GM12891 (cell line): ENCODE measurements around the gene ADK.

Experiments
- POLR2A ChIP-seq: IDR thresholded peaks from 2 replicates; pipeline ENCODE4 v1.6.1; 2011; ENCODE audit warnings: low read depth, low read length, control low read depth
- POLR2AphosphoS5 ChIP-seq: IDR thresholded peaks from 2 replicates; pipeline ENCODE4 v1.6.1; 2011; ENCODE audit warnings: low read depth, low read length, control low read depth
- TAF1 ChIP-seq: IDR thresholded peaks from 2 replicates; pipeline ENCODE4 v1.6.1; 2011; ENCODE audit warnings: low read depth, low read length, control low read depth

DNA sequence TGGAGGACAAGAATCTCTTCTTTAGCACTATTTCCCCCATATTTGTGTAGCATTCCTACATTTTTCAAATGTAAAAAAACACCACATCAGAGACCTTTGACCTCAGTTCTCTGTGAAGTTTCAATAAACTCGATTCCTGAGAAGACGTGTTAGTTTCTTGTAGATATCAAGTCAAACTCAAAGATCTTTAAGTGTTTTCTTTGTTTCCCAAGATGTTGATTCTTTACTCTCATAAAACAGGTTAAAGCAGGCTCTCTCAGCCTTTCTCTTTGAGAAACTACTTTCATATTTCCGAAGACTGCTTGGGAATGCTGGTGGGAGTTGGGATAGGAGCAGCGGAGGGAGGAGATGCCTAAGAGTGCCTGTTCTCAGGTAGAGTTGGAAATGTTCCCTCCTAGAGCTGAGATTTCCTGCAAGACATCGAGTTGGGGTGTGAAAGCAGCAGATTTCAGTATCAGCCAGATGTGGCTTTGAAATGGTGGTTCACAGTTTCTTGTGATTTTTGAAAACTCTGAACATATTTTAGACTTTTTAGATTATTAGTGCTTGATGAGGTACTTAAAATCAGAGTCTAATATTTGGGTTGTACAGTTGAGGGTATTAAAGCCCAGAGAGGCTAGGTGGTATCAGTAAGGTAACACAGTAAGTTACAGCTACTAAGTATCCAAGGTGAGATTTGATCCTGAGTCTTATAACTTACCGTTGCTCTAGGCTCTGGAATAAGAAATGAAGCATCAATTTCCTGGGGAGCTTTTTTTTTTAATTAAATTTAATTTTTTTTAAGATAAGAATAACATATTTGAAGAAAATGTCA, 13.9 kb downstream of the ADK start:
- TF ChIP-seq POLR2A (no peak), POLR2AphosphoS5 (no peak), TAF1 (no peak)
